HG03354 (cell line): ENCODE results near the gene CRISP1.
"Not testable (repeated sequence)": the region's sequence is repeated elsewhere in the genome, so short reads cannot be mapped to it uniquely, and the experiment has no call there.

Experiments
- ATAC-seq: cut with Tn5 transposase; IDR thresholded peaks from one replicate; pipeline ENCODE4 v1.9.1; 2021; ENCODE audit warnings: mild to moderate bottlenecking; ENCODE audit not compliant: unreplicated experiment, poor library complexity, severe bottlenecking

Gene CRISP1, protein sequence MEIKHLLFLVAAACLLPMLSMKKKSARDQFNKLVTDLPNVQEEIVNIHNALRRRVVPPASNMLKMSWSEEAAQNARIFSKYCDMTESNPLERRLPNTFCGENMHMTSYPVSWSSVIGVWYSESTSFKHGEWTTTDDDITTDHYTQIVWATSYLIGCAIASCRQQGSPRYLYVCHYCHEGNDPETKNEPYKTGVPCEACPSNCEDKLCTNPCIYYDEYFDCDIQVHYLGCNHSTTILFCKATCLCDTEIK

DNA sequence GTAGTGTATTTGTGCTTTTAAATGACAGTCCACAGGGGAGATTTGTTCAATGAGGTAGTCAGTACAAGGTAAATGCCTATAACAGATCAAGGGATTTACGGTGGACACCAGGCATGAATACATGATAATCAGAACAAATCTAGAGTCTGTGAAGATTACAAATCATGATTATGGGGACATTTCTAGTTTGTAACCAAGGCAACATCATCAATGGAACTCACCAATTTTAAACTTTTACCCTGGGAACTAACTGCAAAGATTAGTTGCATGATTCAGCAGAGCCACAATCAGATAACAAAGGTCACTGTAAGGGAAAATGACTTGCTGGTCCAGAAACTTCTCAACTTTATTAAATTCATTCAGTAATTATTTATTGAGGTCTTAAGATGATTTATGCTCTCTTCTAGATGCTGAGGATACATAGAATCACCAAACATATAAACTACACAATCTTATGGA, at the start of gene CRISP1:
CRISP1 (minus strand) TSS at position 51 of the 459 bp plus-strand sequence. CDS start 9,135 bp downstream, outside the sequence.
- no peak for ATAC-seq

DNA sequence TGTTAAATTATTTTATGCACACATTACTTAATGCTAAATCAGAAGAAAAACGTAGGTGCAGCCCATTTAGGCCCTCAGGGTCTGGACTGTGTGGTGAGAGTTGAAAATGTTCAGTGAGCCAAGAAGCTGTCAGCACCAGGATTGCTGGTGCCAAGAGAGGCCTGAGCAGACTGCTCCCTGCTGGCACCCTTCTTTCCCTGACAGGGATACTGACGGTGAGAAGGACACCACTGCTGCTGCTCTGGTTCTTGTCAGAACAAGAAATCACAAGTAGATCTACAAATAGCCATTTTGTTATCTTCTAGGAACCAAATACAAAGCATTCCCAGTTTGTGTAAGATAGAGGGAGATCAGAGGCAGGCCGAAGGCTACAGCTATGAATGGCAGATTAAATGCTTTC, 48.7 kb upstream of the CRISP1 start:
- ATAC-seq, result no peak

DNA sequence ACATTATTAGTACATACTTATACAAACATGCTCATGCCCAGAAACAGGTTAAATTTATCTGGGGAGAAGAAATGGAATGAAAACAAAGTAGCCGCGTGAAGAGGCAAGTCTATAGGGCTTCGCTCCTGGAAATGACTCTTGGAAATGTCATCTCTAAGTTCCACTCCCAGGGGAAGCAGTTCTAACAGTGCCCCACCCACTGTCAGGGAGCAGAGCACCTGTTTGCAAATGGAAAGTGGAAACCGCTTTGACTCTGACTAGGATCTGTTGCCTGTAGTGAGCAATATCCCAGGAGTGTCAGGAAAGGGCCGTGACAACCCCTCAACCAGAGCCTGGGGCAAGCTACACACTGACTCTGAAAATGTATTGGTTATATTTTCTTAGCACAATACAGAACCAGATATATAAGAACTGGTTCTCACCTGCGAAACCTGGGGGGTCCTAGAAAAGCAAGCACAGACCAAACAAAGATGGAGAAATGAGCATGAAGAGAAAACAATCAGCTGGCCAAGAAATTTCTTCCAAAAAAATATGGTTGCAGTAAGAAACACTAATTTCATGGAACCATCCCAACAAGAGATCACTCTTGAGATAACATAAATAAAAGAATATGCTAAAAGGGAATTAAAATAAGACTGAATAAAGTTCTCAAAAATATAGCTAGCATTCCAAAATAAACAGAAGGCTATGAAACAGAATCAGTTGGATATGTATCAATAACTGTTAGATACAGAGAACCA, 47.5 kb upstream of the CRISP1 start:
- ATAC-seq, result no peak

- no peak for ATAC-seq
Observed at GRCh38 chr6:49912196-49912595, 45.9 kb upstream of the CRISP1 start.

- no peak for ATAC-seq
Observed at GRCh38 chr6:49911252-49911651, 44.9 kb upstream of the CRISP1 start.

DNA sequence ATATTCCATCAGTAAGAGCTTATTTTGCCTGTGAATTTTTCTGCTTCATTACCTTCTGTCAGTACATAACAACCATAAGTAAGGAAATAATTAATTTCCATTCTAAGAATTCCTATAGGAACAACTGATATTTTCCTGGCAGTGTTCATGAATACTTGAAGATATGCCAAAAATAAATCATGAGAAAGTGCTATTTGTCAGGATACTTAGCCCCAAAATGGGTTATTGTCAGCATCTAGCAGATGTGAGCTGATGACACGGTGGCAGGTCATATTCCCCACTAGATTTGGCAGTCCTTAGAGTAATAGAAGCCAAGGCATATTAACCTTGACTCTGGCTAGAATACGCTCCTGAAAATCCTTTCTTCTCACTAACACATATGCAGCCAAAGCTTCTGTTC, 43.2 kb upstream of the CRISP1 start:
- no peak for ATAC-seq

- ATAC-seq, result no peak
Observed at GRCh38 chr6:49906526-49906925, 40.2 kb upstream of the CRISP1 start.

DNA sequence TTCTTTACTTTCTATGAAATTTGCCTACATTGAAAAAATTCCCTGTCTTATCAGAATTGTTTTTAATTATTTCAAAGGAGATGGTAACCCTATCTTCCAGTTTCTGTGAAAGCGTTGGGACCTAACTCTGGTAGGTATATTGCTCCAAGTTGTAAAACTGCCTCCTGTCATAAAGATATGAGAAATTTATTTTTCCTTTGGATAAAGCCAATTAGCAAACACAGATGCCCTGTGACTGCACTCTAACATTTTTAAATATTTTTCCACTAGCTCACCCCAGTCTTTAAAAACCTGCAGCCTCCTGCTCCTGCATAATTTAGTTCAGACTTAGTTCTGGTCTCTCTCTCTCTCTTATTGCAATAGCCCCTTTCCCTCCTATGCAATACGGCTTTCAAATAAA, 39.0 kb upstream of the CRISP1 start:
- no peak for ATAC-seq

GRCh38 chr6:49902856-49903255, 36.5 kb upstream of the CRISP1 start:
- ATAC-seq, result no peak

GRCh38 chr6:49898904-49899566, 32.7 kb upstream of the CRISP1 start:
- ATAC-seq, result no peak

DNA sequence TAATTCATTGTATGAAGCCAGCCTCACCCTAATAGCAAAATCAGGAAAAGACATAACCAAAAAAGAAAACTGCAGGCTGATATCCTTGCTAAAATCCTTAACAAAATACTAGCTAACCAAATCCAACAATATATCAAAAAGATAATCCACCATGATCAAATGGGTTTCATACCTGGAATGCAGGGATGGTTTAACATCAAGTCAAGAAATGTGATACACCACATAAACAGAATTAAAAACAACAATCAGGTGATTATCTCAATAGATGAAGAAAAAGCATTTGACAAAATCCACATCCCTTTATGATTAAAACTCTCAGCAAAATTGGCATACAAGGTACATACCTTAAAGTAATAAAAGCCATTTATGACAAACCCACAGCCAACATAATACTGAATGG, 29.2 kb upstream of the CRISP1 start:
- not testable (repeated sequence) for ATAC-seq

DNA sequence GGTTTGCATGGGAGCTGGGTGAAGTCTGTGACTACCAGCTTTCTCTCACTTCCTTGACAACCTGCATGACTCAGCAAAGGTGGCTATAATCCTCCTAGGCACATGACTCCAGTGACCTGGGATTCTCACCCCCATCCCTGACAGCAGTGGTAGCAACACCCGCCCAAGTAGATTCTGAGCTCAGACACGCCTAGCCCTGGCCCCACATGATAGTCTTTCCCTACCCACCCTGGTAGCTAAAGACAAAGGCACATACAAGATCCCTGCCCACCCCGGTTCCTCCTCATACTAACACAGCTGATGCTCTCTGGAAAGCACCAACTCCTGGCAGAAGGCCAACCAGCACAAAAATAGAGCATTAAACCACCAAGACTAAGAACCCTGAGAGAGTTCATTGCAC, 25.9 kb upstream of the CRISP1 start:
- no peak for ATAC-seq

GRCh38 chr6:49890988-49891387, 24.7 kb upstream of the CRISP1 start:
- no peak for ATAC-seq

DNA sequence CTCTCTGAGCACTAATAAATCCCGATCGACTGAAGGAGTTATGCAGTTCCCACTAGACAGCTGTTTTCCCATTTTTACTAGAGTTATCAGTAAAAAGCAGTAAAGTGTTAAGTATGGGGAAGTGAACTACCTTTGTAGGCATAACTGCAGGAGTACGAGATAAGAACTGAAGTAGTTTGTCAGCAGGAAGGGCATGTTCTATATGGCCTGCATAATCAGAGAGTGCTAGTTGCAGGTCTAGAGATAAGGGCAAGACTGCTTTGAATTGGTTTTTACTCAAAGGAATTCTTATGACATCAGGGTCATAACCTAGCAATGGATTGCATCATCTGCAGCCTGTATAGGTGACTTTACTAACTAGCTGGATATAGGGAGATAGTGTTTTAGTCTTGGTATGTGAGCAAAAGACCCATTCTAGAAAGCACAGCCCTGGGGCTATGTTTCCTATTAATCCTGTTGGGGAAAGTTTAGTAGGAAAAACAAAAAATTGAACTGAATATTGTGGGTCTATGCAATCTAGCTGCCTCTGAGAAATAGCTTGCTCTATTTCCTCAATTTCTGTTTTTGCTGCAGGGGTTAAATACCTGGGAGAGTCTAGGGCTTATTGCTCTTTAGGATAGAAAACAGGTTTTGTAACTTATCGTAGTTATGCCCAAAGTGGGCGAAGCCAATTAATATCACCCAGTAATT, 22.6 kb upstream of the CRISP1 start:
- no peak for ATAC-seq

GRCh38 chr6:49868951-49869529, 2.7 kb upstream of the CRISP1 start:
- ATAC-seq, result no peak

- no peak for ATAC-seq
Observed at GRCh38 chr6:49856282-49856681, 10.1 kb downstream of the CRISP1 start.

DNA sequence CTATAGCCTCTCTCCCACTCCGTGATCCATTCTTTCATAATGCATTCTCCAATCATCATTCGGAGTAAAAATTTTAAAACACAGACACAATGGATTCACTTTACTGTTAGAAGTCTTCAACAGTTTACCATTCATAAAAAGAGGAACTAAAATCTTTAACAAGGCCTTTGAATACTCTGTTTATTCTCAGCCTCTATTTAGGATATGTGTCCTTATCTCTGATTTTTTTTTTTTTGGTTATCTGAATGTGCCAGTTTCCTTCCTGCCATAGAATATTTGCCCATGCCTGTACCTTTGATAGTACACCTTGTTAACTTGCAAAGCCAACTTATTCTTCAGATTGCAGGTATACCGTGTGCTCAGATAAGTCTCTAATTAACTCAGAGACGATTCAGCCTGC, 11.1 kb downstream of the CRISP1 start:
- ATAC-seq, result no peak

DNA sequence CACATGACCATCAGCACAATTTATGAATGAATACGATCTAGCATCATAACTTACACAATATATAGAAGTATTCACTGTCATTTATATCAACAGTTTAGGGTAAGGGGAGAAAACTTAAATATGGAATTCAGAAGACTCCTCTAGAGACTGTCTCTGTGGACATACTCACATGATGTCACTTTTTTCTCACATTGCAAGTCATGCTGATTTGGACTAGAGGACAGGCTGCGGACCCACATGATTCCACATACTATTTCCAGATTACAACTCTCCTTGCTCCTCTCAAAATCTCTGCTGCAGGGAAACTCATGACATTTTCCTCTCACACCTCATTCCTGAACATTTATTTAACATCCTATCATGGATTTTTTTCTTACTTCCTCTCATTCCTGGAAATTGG, 13.4 kb downstream of the CRISP1 start:
- no peak for ATAC-seq

DNA sequence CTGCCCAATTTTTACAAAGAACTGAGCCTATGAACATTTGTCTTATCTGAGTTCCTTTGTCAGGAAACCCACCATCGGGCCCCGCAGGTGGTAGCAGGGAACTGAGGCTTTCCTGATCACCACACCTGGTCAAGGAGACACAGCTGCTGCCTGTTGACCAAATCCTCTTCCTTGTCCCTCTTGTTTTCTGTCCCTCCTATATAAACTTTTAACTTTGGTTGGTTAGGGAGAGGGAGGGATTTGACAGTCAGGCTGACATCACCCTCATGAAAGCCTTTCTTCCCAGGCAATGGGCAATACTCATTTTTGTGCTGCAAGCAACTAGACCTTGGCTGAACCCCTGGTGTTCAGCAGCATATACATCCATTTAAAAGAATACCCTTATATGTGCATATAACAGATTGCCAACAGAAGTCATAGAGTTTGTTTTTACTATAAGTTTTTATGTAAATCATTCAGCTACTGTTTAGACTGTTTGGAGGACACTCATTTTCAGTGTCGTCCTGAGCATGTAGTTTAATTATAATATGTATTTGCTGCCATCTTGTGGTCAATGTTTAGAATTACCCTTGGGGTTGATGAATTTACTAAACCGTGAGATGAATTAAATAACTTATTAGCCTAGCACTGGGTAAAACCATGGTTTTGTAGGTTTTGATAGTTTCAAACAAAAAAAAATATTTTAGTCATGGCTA, 17.0 kb downstream of the CRISP1 start:
- ATAC-seq, result peak; percentile 92
